ENCODE measurements around the gene PLCH2.

The PLCH2 gene

GRCh38 chr1:2501041-2501819 is 25.1 kb downstream of the PLCH2 start:
- no peak for DNase-seq (ENCODE audit: low read depth)

GRCh38 chr1:2501820-2502119 is 25.7 kb downstream of the PLCH2 start:
- DNase-seq (ENCODE audit: low read depth): no peak

GRCh38 chr1:2502210-2502609 is 26.1 kb downstream of the PLCH2 start:
- no peak for DNase-seq (ENCODE audit: low read depth)

DNA sequence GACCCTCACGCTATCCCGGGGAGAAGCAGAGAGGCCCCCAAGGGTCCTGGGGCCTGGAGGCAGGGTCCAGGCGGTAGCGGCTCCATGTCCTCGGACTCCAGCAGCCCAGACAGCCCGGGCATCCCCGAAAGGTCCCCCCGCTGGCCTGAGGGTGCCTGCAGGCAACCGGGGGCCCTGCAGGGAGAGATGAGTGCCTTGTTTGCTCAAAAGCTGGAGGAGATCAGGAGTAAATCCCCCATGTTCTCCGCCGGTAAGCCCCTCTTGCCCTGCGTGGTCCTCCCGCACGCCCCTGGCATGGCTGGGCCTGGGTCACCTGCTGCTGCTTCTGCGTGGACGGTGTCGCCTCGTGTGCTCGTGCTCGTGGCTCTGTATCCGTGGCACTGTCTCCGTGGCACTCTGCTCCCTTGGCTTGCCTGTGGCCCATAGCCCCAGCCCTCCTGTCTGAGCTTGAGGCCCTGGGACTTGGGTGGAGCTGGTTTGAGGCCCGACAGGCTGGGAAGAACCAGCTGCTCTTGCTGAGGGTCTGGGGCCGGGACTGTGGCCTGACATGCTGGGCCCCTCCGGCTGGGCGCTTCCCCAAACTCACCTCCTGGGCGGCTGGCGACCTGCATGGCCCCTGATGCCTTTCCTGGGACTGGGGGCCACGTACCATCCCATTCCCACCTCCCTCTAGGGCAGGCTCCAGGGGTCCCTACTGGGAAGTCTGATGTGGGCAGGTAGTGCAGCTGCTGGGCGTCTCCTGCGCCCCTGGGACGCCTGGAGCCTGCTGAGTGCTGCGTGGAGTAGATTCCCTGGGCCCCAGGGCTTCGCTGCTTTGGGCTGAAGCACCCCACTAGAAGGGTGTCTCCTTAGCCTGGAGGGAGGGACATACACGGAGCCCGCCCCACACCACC is 26.8 kb downstream of the PLCH2 start:
- no peak for DNase-seq (ENCODE audit: low read depth)

GRCh38 chr1:2503554-2504224 is 27.6 kb downstream of the PLCH2 start:
- no peak for DNase-seq (ENCODE audit: low read depth)

DNA sequence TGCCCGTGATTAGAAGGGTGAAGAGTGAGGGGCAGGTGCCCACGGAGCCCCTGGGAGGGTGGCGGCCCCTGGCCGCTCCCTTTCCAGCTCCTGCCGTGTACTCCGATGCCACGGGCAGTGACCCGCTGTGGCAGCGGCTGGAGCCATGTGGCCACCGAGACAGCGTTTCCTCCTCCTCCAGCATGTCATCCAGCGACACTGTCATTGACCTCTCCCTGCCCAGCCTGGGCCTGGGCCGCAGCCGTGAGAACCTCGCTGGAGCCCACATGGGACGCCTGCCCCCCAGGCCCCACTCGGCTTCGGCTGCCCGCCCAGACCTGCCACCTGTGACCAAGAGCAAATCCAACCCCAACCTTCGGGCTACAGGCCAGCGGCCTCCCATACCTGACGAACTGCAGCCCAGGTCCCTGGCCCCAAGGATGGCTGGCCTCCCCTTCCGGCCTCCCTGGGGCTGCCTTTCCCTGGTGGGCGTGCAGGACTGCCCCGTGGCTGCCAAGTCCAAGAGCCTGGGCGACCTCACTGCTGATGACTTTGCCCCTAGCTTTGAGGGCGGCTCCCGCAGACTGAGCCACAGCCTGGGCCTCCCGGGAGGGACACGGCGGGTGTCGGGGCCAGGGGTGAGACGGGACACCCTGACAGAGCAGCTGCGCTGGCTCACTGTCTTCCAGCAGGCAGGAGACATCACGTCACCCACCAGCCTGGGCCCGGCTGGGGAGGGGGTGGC is 28.3 kb downstream of the PLCH2 start:
- no peak for DNase-seq (ENCODE audit: low read depth)

- no peak for DNase-seq (ENCODE audit: low read depth)
These were observed 28.8 kb downstream of the PLCH2 start for GRCh38 chr1:2504949-2505272.

- DNase-seq (ENCODE audit: low read depth): no peak
These were observed 29.4 kb downstream of the PLCH2 start for GRCh38 chr1:2505461-2505994.

GRCh38 chr1:2506007-2506860 is 30.1 kb downstream of the PLCH2 start:
- no peak for DNase-seq (ENCODE audit: low read depth)

- DNase-seq (ENCODE audit: low read depth): no peak
These were observed 30.9 kb downstream of the PLCH2 start for GRCh38 chr1:2506901-2507565.

GRCh38 chr1:2507744-2508155 is 31.7 kb downstream of the PLCH2 start:
- DNase-seq (ENCODE audit: low read depth): no peak

DNA sequence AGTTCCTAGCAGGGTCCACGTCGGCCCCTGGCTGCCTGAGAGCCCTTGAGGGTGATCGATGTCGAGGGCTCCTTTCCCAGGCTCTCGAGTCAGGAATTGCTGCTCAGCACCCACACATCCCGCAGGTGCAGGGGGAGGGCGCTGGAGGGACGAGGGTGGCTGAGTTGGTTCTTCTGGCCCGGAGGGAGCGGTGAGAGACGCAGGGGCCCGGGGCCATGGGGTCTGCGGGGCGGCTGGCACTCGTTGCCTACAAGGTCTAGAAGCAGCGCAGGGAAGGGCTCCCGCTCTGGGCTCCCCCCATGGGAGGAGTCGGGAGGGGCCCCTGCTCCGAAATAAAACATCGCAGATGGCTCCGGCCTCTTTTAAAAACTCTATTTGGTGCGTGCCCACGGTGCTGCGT is 32.1 kb downstream of the PLCH2 start:
- no peak for DNase-seq (ENCODE audit: low read depth)

- DNase-seq (ENCODE audit: low read depth): no peak
These were observed 32.7 kb downstream of the PLCH2 start for GRCh38 chr1:2508751-2509150.

GRCh38 chr1:2509589-2509988 is 33.5 kb downstream of the PLCH2 start:
- DNase-seq (ENCODE audit: low read depth): no peak

DNA sequence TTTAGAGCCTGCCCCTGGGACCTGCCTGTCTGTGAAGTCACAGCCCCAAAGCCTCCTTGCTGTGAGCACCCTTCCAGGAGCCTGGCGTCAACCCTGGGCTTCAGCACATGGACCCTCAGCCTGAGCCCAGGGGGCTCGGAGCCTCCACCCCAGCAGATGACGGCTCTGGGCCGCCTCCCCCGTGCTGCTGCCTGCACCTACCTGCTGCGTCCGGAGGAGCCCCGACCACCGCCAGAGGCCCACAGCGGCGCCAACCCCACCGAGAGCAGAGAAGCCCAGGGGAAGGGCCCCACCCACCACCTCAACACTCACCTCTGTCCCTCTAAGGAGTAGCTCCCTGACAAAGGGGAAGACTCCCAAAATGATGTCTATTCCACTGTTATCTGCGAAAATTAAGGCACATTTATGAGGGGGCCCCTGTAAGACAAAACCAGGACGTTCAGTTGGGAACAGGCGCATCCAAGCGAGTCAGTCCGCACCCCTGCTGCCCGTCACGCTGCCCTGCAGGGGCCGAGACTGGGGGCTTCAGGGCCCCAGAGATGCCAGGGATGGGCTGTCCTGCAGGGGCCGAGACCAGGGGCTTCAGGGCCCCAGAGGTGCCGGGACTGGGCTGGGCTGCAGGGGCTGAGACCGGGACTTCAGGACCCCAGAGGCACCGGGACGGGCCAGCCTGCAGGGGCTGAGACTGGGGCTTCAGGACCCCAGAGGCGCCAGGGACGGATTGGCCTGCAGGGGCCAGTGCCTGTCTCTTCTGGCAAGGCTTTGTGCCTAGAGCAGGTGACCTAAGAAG is 34.5 kb downstream of the PLCH2 start:
- no peak for DNase-seq (ENCODE audit: low read depth)

- no peak for DNase-seq (ENCODE audit: low read depth)
These were observed 36.9 kb downstream of the PLCH2 start for GRCh38 chr1:2512862-2513421.

DNA sequence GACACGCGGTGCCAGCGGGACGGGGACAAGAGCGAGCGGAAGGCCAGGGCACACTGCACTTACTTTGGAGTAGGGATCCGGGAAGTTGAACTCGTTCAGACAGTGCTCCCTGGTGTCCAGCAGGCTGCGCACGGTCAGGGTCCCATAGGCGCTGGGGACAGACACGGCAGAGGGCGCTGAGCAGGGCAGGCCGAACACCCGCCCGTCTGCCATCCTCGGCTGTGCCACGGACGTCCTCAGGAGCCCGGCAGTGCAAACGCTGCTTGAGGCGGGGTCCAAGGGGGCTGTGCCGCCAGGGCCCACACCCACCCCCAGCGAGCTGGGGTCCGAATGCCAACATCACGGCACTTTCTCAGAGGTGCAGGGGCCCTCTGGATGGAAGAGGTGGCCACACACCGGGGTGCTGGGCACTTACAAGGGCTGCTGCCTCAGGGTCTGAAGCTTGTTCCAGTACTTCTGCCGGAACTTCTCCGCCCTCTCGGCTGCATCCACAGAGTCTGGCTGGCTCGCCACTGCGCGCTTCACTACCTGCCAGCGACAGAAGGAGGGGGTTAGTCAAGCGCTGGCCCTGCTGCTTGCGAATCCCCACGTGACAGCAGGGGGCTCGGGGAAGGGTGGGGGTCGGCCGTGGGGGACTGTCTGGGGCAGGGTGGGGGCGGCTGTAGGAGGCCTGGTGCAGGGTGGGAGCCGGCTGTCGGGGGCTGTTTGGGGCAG is 38.0 kb downstream of the PLCH2 start:
- no peak for DNase-seq (ENCODE audit: low read depth)

DNA sequence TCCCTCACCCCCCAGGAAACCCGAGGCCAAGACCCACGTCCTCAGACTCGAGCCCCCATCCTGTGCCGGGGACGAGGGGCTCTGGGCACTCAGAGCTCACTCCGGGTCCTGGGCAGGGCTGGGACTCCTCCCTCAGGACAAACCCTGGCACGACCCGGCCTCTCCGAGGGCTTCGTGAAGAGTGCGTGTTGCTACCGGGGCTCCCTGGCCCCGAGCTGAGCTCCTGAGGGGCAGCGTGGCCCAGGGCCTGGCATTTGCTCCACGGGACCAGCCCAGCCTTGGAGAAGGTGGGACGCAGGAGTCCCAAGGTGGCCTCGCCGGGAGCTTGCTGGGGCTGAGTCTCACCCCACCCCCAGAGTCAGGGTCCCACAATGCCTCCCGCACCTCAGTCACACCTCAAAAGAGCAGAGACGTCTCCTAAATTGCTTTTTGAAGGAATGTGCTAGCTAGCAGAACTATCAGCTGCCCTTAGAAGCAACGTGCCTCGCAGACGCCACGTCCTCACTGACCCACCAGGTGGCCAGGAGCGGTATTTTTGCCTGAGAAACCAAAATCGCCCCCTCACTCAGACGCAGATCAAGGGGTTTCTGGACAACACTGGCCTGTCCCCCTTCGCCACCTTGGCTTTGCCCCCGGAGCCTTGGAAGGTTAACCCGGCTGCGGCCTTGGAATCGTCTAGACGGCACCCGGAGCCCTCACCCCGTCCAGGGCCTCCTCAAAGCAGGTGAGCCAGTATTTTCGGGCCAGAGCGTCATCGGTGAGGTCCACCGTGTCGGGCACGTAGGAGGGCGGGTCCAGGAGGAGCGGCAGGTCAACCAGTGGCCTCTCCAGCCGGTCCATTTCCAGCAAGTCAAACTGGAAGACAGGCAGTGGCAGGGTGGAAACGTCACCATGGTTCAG is 39.0 kb downstream of the PLCH2 start:
- no peak for DNase-seq (ENCODE audit: low read depth)
